C4-2B (cell line): Measurements from ENCODE around the gene PIGH.

Experiments used
- CTCF ChIP-seq: fragments of 450-650 bp; conservative IDR thresholded peaks from 2 replicates; pipeline ENCODE4 v1.5.1; 2017; ENCODE audit warnings: mild to moderate bottlenecking
- ZFX ChIP-seq: fragments of 450-650 bp; IDR thresholded peaks from 2 replicates; pipeline ENCODE4 v1.6.1; 2017

- TF ChIP-seq CTCF, result no peak
- TF ChIP-seq ZFX, result no peak
Observed at GRCh38 chr14:67609642-67610310, 9.7 kb upstream of the PIGH start.
